Measurements from ENCODE around the gene OR4F15. TPM values are rescaled to one million over a fixed set of nuclear protein-coding genes. Genes with fewer than 3 reads are reported as not detected.

The OR4F15 gene
- total RNA-seq, 1 donor from 2014 or later, result not detected

GRCh38 chr15:101844916-101845315 lies 32.9 kb downstream of the OR4F15 start:
- Mint-ChIP-seq H3K4me1 (ENCODE audit: unreplicated experiment) (no peaks in the 10 kb centered on the region), H3K4me3 (ENCODE audit: unreplicated experiment) (no peak overlapping the region), H3K27ac (ENCODE audit: unreplicated experiment) (no peak overlapping the region), H3K9me3 (ENCODE audit: unreplicated experiment) (no peaks in the 10 kb centered on the region), H3K36me3 (ENCODE audit: unreplicated experiment) (no peaks in the 10 kb centered on the region), H3K27me3 (ENCODE audit: unreplicated experiment) (peaks cover 4% of the 10 kb centered on the region)
- no peak for TF ChIP-seq CTCF (IDR thresholded peaks at IDR 0.05)
- DNase-seq (ENCODE audit: extremely low spot score, unreplicated experiment), result no peak

GRCh38 chr15:101852356-101852755 lies 40.4 kb downstream of the OR4F15 start:
- no peak overlapping the region for H3K27ac Mint-ChIP-seq (ENCODE audit: unreplicated experiment)
- DNase-seq (ENCODE audit: extremely low spot score, unreplicated experiment), result no peak
- no peaks in the 10 kb centered on the region for H3K9me3 Mint-ChIP-seq (ENCODE audit: unreplicated experiment)
- no peaks in the 10 kb centered on the region for H3K4me1 Mint-ChIP-seq (ENCODE audit: unreplicated experiment)
- no peak for TF ChIP-seq CTCF (IDR thresholded peaks at IDR 0.05)
- no peaks in the 10 kb centered on the region for H3K36me3 Mint-ChIP-seq (ENCODE audit: unreplicated experiment)
- peaks cover 23% of the 10 kb centered on the region for H3K27me3 Mint-ChIP-seq (ENCODE audit: unreplicated experiment)
- no peak overlapping the region for H3K4me3 Mint-ChIP-seq (ENCODE audit: unreplicated experiment)

Other genes with a start within 250 kb of the OR4F15 start
- 55.3 and 59.6 TPM in 2 replicates for gene TM2D3, start 159.8 kb upstream of the OR4F15 start, total RNA-seq
- gene TARS3, start 87.7 kb upstream of the OR4F15 start, total RNA-seq, result 15.8 and 16.0 TPM in 2 replicates
- not detected in 2 replicates for gene OR4F6, start 8.7 kb upstream of the OR4F15 start, total RNA-seq

Measured in osteocyte (in vitro differentiated cells).